ENCODE results near the gene C17orf58. TPM values are rescaled to one million over a fixed set of nuclear protein-coding genes. Genes with fewer than 3 reads are reported as not detected.
A peak's percentile ranks its signal among the peaks of the same experiment; 100 is the strongest.

Gene C17orf58
- total and polyA plus RNA-seq, 2 donors (not counting 1 experiment from before 2014, with no cell fraction given): 1.0 to 2.8 TPM

GRCh38 chr17:67993153-67993997 is 2.9 kb downstream of the C17orf58 start:
- Histone ChIP-seq H3K4me1 (ENCODE audit: control insufficient read depth in 2 of 2, insufficient read depth in 2 of 2, low read length in 2 of 2) (peaks cover 30 to 34% of the 10 kb centered on the region in 2 donors), H3K4me3 (ENCODE audit: control extremely low read depth in 1 of 5, extremely low read depth in 1 of 5, insufficient read depth in 1 of 5, low read depth in 2 of 5, low read length in 4 of 5) (peak overlapping the region; percentile 26 to 89 (median 70)), H3K9ac (ENCODE audit: low read length) (peak overlapping the region; percentile 86), H3K27me3 (replicated peaks in 1 of 4; ENCODE audit: control extremely low read depth in 1 of 4, control insufficient read depth in 3 of 4, insufficient read depth in 4 of 4, low read length in 3 of 4) (peaks cover 0 to 21% (median 8%) of the 10 kb centered on the region in 4 experiments), H3K9me3 (ENCODE audit: control extremely low read depth in 1 of 3, control insufficient read depth in 2 of 3, insufficient read depth in 1 of 3, low read length in 2 of 3) (peaks cover 0 to 3% (median 0%) of the 10 kb centered on the region in 3 donors), H2AFZ (ENCODE audit: insufficient read depth, low read depth, low read length, poor library complexity, severe bottlenecking) (peak overlapping the region; percentile 92), H3K27ac (ENCODE audit: low read length in 2 of 2) (peak overlapping the region; percentile 50 to 72), H3K4me2 (replicated peaks; ENCODE audit: low read depth, low read length, poor library complexity, severe bottlenecking) (peak overlapping the region; percentile 96), H3K79me2 (ENCODE audit: control insufficient read depth, insufficient read depth, low read length) (no peaks in the 10 kb centered on the region), H3K36me3 (replicated peaks in 1 of 2; ENCODE audit: control extremely low read depth in 1 of 2, control insufficient read depth in 1 of 2, extremely low read depth in 1 of 2, insufficient read depth in 2 of 2, low read length in 1 of 2) (no peaks in the 10 kb centered on the region), H4K20me1 (ENCODE audit: control insufficient read depth, insufficient read depth, low read length, poor library complexity, severe bottlenecking) (no peaks in the 10 kb centered on the region)
- ATAC-seq (ENCODE audit: low read depth) (peak; percentile 81), DNase-seq (peak; percentile 89)
- H3K4me1 Mint-ChIP-seq: peaks cover 33% of the 10 kb centered on the region
- no peak for TF ChIP-seq CTCF (IDR thresholded peaks at IDR 0.05)
- TF ChIP-seq EZH2 (IDR thresholded peaks at IDR 0.05; ENCODE audit: borderline replicate concordance, insufficient read depth, low read depth, low read length, poor library complexity, severe bottlenecking): no peak
- under 1% methylated on average over 144 of the region's 144 CpGs for WGBS (ENCODE audit: insufficient coverage)
- intact Hi-C loops (cut with micrococcal nuclease): loop anchor here (1.0 to 2.0 kb wide), 2 partner anchors 27 to 297 kb away; partner anchors contain the start of genes ARSG and SLC16A6
- H3K4me3 Mint-ChIP-seq: peak overlapping the region; percentile 97
- H3K27ac Mint-ChIP-seq: peak overlapping the region; percentile 95
- H3K9me3 Mint-ChIP-seq (ENCODE audit: insufficient read depth): no peaks in the 10 kb centered on the region
- ChIA-PET POLR2A (interaction anchor here (1.8 kb wide), 1 partner anchor 26 kb away, joined by 8 read pairs; no protein-coding TSS in a partner anchor), CTCF (interaction anchor here (0.6 to 1.6 kb wide), 2 partner anchors 14 to 56 kb away, joined by 3 to 4 read pairs; no protein-coding TSS in a partner anchor)
- H3K27me3 Mint-ChIP-seq: peaks cover 18% of the 10 kb centered on the region

Measured in B cell (primary cell).